Measurements from ENCODE around the gene BBS9. TPM values are rescaled to one million over a fixed set of nuclear protein-coding genes. Genes with fewer than 3 reads are reported as not detected.

Gene BBS9
- total and polyA plus RNA-seq, 4 experiments from 2014 or later: 13.9 to 27.3 (median 24.8) TPM

GRCh38 chr7:33651998-33652515 lies 522.7 kb downstream of the BBS9 start:
- Histone ChIP-seq H3K27me3 (ENCODE audit: insufficient read depth, low read length) (no peaks in the 10 kb centered on the region), H3K9me3 (ENCODE audit: control insufficient read depth in 1 of 2, low read length in 2 of 2) (no peaks in the 10 kb centered on the region), H3K36me3 (ENCODE audit: insufficient read depth, low read length) (no peaks in the 10 kb centered on the region), H3K4me3 (ENCODE audit: low read length in 2 of 2) (no peak overlapping the region), H3K27ac (ENCODE audit: low read depth, low read length) (no peak overlapping the region), H3K4me1 (ENCODE audit: insufficient read depth, low read length) (no peaks in the 10 kb centered on the region)
- Mint-ChIP-seq H3K27ac (no peak overlapping the region), H3K4me3 (no peak overlapping the region), H3K9me3 (peaks cover 0 to 2% (median 0%) of the 10 kb centered on the region in 8 donors), H3K4me1 (no peaks in the 10 kb centered on the region), H3K36me3 (peaks cover 13 to 57% of the 10 kb centered on the region in 2 donors), H3K27me3 (no peaks in the 10 kb centered on the region)
- POLR2A ChIA-PET (ENCODE audit: partially characterized antibody): no interaction called here
- intact Hi-C loops (cut with micrococcal nuclease): no loop called here
- CTCF ChIA-PET (ENCODE audit: partially characterized antibody): no interaction called here
- DNase-seq: no peak

DNA sequence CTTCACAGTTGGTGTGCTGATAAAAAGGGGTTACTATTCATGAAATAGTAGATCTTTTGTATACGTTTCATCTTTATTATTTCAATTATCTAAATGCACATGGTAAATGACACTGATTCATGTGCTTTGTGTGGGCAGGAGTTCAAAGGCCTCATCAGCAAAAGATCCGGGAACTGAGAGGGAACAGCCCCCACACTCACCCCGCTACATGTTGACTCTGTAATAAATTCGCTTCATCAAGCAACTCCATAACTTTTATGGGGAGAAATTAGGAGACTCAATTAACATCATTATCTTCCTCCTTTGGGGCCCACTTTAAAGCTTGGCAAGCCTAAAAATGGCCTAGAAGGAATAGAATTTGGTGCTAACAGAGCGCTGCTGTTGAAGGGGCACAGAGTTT lies 525.3 kb downstream of the BBS9 start:
- Histone ChIP-seq H3K36me3 (ENCODE audit: insufficient read depth, low read length) (no peaks in the 10 kb centered on the region), H3K9me3 (ENCODE audit: control insufficient read depth in 1 of 2, low read length in 2 of 2) (no peaks in the 10 kb centered on the region), H3K27me3 (ENCODE audit: insufficient read depth, low read length) (no peaks in the 10 kb centered on the region), H3K4me3 (ENCODE audit: low read length in 2 of 2) (no peak overlapping the region), H3K4me1 (ENCODE audit: insufficient read depth, low read length) (no peaks in the 10 kb centered on the region), H3K27ac (ENCODE audit: low read depth, low read length) (no peak overlapping the region)
- POLR2A ChIA-PET (ENCODE audit: partially characterized antibody): no interaction called here
- DNase-seq: no peak
- intact Hi-C loops (cut with micrococcal nuclease): no loop called here
- Mint-ChIP-seq H3K4me3 (no peak overlapping the region), H3K27ac (no peak overlapping the region), H3K27me3 (no peaks in the 10 kb centered on the region), H3K36me3 (peaks cover 10 to 43% of the 10 kb centered on the region in 2 donors), H3K4me1 (no peaks in the 10 kb centered on the region), H3K9me3 (peaks cover 0 to 2% (median 0%) of the 10 kb centered on the region in 8 donors)
- CTCF ChIA-PET (ENCODE audit: partially characterized antibody): no interaction called here

Other genes with a start within 250 kb of the BBS9 start
- gene KBTBD2, start 237.8 kb upstream of the BBS9 start, total RNA-seq: 10 to 100 TPM; 61.5 to 64.3 TPM
- 10 to 100 TPM; 27.4 to 39.0 TPM for gene KBTBD2, start 237.8 kb upstream of the BBS9 start, polyA plus RNA-seq
- under 1 TPM in 1 of 2 experiments, not detected in 1; 0.35 TPM for gene FKBP9, start 172.1 kb upstream of the BBS9 start, total RNA-seq
- under 1 TPM in 1 of 2 donors, not detected in 1; 0.32 TPM for gene FKBP9, start 172.1 kb upstream of the BBS9 start, polyA plus RNA-seq
- 10 to 100 TPM; 44.2 to 44.3 TPM for gene NT5C3A, start 66.8 kb upstream of the BBS9 start, total RNA-seq
- gene NT5C3A, start 66.8 kb upstream of the BBS9 start, polyA plus RNA-seq: 10 to 100 TPM; 53.4 to 93.9 TPM
- gene RP9, start 20.2 kb upstream of the BBS9 start, total RNA-seq: 10 to 100 TPM; 17.5 to 17.7 TPM
- gene RP9, start 20.2 kb upstream of the BBS9 start, polyA plus RNA-seq: 10 to 100 TPM; 15.1 to 23.9 TPM